Right lobe of liver (tissue), 6 donors: ENCODE results near the gene NCOA5. TPM values are rescaled to one million over a fixed set of nuclear protein-coding genes. Genes with fewer than 3 reads are reported as not detected.

Experiments
- ATAC-seq, 4 donors: fragments of 200-7000 bp; cut with Tn5 transposase; one replicate each; pipeline ENCODE4 v1.9.1; 2020; ENCODE audit warnings: mild to moderate bottlenecking in 4 of 4, moderate library complexity in 4 of 4
- DNase-seq, 3 donors: peaks; one replicate each; pipeline ENCODE4 v3.0.0-alpha.2; 2020
- H3K27ac ChIP-seq, 3 donors: fragments of 200-600 bp; one replicate each; pipeline ENCODE4 v1.8.0; 2022
- H3K27me3 ChIP-seq, 2 donors: fragments of 200-600 bp; one replicate each; pipeline ENCODE4 v1.8.0; 2022
- H3K36me3 ChIP-seq, 4 donors: fragments of 200-600 bp; sonication (generic) in 1 of 4; one replicate each; pipeline versions ENCODE4 v1.5.1 to v1.8.0; 2017 to 2022; ENCODE audit warnings: control low read depth in 1 of 4
- H3K4me1 ChIP-seq, 4 donors: fragments of 200-600 bp; sonication (generic) in 1 of 4; one replicate each; pipeline versions ENCODE4 v1.5.1 to v1.8.0; 2017 to 2022; ENCODE audit warnings: control low read depth in 1 of 4
- H3K4me3 ChIP-seq, 3 donors: fragments of 200-600 bp; one replicate each; pipeline ENCODE4 v1.8.0; 2022
- H3K9me3 ChIP-seq, 4 donors: fragments of 200-600 bp; sonication (generic) in 1 of 4; one replicate each; pipeline versions ENCODE4 v1.5.1 to v1.8.0; 2017 to 2022; ENCODE audit warnings: control low read depth in 1 of 4
- POLR2A ChIP-seq: fragments of 450-650 bp; IDR thresholded peaks from one replicate; pipeline ENCODE4 v1.6.1; 2017; ENCODE audit warnings: antibody characterized with exemption, mild to moderate bottlenecking
- WGBS: methylation state at CpG from one replicate; pipeline ENCODE4 v1.1.6; 2018; ENCODE audit warnings: low coverage, low lambda C conversion rate; ENCODE audit not compliant: insufficient coverage; ENCODE audit errors: missing lambda C conversion rate; 5-methylcytosine and 5-hydroxymethylcytosine counted together
- intact Hi-C, 2 donors: fragments of 100-400 bp; cut with DNase I; formaldehyde crosslinking; loops; one replicate each; pipeline versions ENCODE4 v1.11.2 to v1.14.1; 2022
- total RNA-seq, 6 experiments: library from RNA; depleted of rRNA in 2 of 6; stranded (reverse); fragments of >200 nt in 2 of 6; fragmentation: NEBNext Ultra II Directional in 3 of 6; extraction: Animal tissue kit (Norgen Biotek cat#: 25700) in 3 of 6; gene quantifications; one replicate each; pipeline versions ENCODE4 v1.1.0 to v1.2.4, GENCODE V29; 2016 to 2023
- TF ChIP-seq, protein P1 (sequence below), 4 donors: fragments of 200-600 bp in 3 of 4; fragments of 450-650 bp in 1 of 4; IDR thresholded peaks; one replicate each; pipeline versions ENCODE4 v1.5.1 to v1.8.0; 2016 to 2022; ENCODE audit warnings: antibody characterized with exemption in 4 of 4, mild to moderate bottlenecking in 2 of 4
- donor health status: DM: no; HTN: yes; CAD: no.
- donor health status: DM: no; HTN: no; CAD: no.
- donor health status: DM: no; HTN: no; CAD: no.
- donor health status: DM: no; HTN: yes; CAD: no.
- donor health status: DM: no; HTN: yes; CAD: no.

Gene NCOA5
- total RNA-seq, 6 experiments from 2014 or later: 5.1 to 10.4 (median 8.8) TPM

DNA sequence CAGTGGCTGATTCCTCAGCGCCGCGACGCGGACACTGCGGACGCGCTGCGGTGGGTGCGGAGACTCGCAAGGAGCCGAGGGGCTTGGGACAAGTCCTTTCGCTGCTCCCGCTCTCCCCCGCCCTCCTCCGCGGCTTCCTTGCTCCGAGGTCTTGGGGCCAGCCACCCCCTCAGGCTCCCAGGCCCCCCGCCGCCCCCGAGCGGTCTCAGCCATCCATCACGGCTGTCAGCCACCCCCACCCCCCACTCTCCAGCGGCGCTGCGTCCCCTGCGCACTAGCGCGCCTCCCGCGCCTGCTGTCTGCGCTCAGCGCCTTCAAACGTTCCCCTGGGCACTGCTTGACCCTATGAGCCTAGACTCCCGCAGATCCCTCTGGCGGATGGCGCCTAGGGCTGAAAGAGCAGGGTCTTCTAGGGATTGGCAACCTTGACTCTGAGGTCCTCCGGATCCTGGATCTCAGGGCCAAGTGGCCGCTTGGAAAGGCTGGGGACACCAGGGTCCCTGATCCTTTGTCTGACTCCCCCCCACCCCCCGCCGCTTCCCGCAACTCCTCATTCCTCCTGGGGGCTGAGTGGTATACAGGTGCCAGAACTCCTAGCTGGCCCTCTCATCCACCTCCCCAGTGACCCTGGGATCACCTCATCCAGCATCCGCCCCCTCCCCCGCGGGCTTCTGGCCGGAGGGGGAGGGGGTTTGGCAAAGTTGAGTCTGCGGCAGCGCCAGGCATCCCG, 59.3 kb downstream of the NCOA5 start:
- 16% methylated on average over 20 of the region's 49 CpGs for WGBS
- peaks cover 10 to 15% of the 10 kb centered on the region in 2 donors for H3K27me3 ChIP-seq

DNA sequence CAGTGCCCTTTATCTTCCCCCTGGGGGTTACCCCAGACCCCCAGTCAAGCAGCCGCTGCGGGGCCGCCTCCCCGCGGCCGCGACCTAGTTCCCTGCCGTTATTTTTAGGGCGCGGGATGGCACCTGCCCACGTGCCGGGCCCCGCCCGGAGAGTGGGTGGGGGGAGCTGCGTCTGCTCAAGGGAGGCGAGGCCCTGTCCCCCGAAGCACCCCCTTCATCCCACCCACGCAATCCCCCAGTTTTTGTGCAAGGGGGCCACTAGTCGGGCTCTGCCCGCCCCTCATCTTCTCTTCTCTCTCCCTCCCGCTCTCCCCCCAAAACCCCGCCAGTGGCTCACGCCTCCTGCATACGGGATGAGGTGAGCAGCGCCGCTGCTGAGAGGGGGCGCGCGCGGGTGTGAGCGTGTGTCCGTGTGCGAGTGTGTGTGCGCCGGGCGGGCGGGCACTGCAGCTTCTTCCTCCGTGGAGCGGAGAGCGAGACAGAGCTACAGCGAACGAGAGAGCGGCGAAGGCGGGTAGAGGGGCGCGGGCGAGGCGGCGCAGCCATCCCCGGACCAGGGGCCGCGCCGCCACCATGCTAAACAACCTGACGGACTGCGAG, 60.9 kb downstream of the NCOA5 start, which contains the start of gene SLC12A5:
Gene SLC12A5, plus strand, starts transcription at position 444 of the 600 bp plus-strand sequence. Its CDS starts 130 bp downstream, at position 574.
- Histone ChIP-seq H3K9me3 (no peaks in the 10 kb centered on the region), H3K36me3 (no peaks in the 10 kb centered on the region), H3K4me1 (no peaks in the 10 kb centered on the region), H3K27ac (no peak within 1 kb of the TSS), H3K27me3 (peaks cover 10 to 15% of the 10 kb centered on the region in 2 donors), H3K4me3 (no peak within 1 kb of the TSS)
- WGBS: 11% methylated on average over 27 of the region's 56 CpGs
- DNase-seq (no peak), ATAC-seq (no peak)
- intact Hi-C loops: loop anchor here (10.0 kb wide), 2 partner anchors 46 to 146 kb away; no protein-coding TSS in a partner anchor
- TF ChIP-seq POLR2A: no peak
- TF ChIP-seq, protein P1, sequence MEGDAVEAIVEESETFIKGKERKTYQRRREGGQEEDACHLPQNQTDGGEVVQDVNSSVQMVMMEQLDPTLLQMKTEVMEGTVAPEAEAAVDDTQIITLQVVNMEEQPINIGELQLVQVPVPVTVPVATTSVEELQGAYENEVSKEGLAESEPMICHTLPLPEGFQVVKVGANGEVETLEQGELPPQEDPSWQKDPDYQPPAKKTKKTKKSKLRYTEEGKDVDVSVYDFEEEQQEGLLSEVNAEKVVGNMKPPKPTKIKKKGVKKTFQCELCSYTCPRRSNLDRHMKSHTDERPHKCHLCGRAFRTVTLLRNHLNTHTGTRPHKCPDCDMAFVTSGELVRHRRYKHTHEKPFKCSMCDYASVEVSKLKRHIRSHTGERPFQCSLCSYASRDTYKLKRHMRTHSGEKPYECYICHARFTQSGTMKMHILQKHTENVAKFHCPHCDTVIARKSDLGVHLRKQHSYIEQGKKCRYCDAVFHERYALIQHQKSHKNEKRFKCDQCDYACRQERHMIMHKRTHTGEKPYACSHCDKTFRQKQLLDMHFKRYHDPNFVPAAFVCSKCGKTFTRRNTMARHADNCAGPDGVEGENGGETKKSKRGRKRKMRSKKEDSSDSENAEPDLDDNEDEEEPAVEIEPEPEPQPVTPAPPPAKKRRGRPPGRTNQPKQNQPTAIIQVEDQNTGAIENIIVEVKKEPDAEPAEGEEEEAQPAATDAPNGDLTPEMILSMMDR (IDR thresholded peaks at IDR 0.05): no peak

More for the DNA sequence above, 59.3 kb downstream of the NCOA5 start:
- TF ChIP-seq, protein P1 (IDR thresholded peaks at IDR 0.05): no peak
- TF ChIP-seq POLR2A: no peak
- H3K36me3 ChIP-seq: no peaks in the 10 kb centered on the region
- no peaks in the 10 kb centered on the region for H3K9me3 ChIP-seq
- no peak overlapping the region for H3K4me3 ChIP-seq
- no peak overlapping the region for H3K27ac ChIP-seq
- ATAC-seq (no peak), DNase-seq (no peak)
- H3K4me1 ChIP-seq: no peaks in the 10 kb centered on the region
- intact Hi-C loops: no loop called here

DNA sequence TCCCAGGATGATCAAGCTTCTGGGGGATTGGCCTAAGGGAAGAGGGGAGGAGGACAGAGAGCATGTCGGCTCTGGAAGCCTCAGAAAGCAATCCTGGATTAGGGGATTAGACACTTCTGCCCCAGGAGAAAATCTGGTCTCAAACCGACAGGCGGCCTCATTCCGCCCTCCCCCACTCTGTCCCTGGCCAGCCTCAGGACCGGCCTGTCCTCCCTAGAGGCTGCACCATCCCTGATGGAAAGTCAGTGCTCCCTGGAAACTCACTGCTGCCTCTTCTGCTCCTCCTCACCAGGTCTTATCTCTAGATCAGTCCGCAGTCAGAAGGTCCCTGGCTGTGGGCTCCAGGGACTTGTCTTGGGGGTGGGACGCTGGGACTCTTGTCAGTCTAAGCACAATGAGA, 61.7 kb downstream of the NCOA5 start:
- intact Hi-C loops: loop anchor here (10.0 kb wide), 2 partner anchors 47 to 147 kb away; no protein-coding TSS in a partner anchor
- Histone ChIP-seq H3K36me3 (no peaks in the 10 kb centered on the region), H3K27ac (no peak overlapping the region), H3K4me1 (no peaks in the 10 kb centered on the region), H3K4me3 (no peak overlapping the region), H3K9me3 (no peaks in the 10 kb centered on the region), H3K27me3 (peaks cover 10 to 15% of the 10 kb centered on the region in 2 donors)
- ATAC-seq (no peak), DNase-seq (no peak)
- TF ChIP-seq, protein P1 (IDR thresholded peaks at IDR 0.05): no peak
- TF ChIP-seq POLR2A: no peak
- 24% methylated on average over 3 of the region's 7 CpGs for WGBS

DNA sequence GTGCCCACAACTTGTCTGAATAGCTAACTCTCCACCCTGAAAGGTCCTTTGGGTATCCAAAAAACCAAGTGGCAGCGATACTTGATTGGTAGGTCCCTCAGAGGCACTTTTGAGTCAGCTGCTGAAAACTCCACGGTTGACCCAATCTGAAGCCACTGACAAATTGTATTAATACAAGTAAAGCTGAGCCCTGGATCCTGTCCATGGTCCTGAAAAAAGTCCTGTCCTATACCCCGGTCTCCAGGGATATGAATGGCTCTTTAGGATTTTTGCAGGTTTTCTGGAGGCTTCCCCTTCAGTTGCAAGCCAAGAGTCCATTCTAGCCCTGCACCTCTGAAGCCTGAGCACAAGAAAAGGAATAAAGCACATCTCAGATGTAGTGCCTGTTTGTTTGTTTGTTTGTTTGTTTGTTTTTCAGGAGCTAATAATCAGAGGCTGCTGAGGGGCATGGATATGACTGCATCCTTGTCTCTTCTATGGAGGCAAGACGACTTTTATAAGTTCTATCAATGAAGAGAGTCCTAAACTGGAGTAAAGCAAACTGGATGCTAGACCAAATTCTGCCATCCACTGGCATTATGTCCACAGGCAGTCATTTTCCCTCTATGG, 62.4 kb downstream of the NCOA5 start:
- no peak for TF ChIP-seq POLR2A
- TF ChIP-seq, protein P1 (IDR thresholded peaks at IDR 0.05): no peak
- H3K27ac ChIP-seq: no peak overlapping the region
- H3K27me3 ChIP-seq: peaks cover 10 to 15% of the 10 kb centered on the region in 2 donors
- intact Hi-C loops: loop anchor here (10.0 kb wide), 2 partner anchors 47 to 147 kb away; no protein-coding TSS in a partner anchor
- H3K4me3 ChIP-seq: no peak overlapping the region
- H3K4me1 ChIP-seq: no peaks in the 10 kb centered on the region
- no peaks in the 10 kb centered on the region for H3K36me3 ChIP-seq
- DNase-seq (no peak), ATAC-seq (peak in 2 of 4 donors; percentile 23 to 36)
- H3K9me3 ChIP-seq: no peaks in the 10 kb centered on the region
- WGBS: 6% methylated on average over 4 of the region's 4 CpGs
